ENCODE results near the gene DCTN3. TPM values are rescaled to one million over a fixed set of nuclear protein-coding genes. Genes with fewer than 3 reads are reported as not detected.

DCTN3 gene
- total and polyA plus RNA-seq, 2 donors (not counting 3 experiments of a cell fraction or from before 2014, with no cell fraction given): 91.0 to 170 TPM

GRCh38 chr9:34565856-34566255 lies 54.4 kb downstream of the DCTN3 start:
- no peak for FAIRE-seq
- no peaks in the 10 kb centered on the region for H3K79me2 ChIP-seq (ENCODE audit: control insufficient read depth, insufficient read depth, low read length)
- no peaks in the 10 kb centered on the region for H3K4me1 ChIP-seq (ENCODE audit: control insufficient read depth, extremely low read depth, insufficient read depth, low read length)
- no peak overlapping the region for H3K27ac ChIP-seq (ENCODE audit: insufficient read depth, low read depth, low read length)
- H3K4me3 ChIP-seq (replicated peaks in 1 of 3; ENCODE audit: insufficient read depth in 1 of 3, low read depth in 1 of 3, low read length in 3 of 3): no peak overlapping the region
- H3K4me2 ChIP-seq (ENCODE audit: insufficient read depth, low read length): no peak overlapping the region
- H3K9me1 ChIP-seq (replicated peaks; ENCODE audit: control insufficient read depth, extremely low read depth, insufficient read depth, low read length): no peaks in the 10 kb centered on the region
- no peak for DNase-seq (ENCODE audit: low read depth, low spot score)
- no peak overlapping the region for H2AFZ ChIP-seq (ENCODE audit: low read depth, low read length)
- intact Hi-C loops (cut with micrococcal nuclease): no loop called here
- dilution Hi-C loops (cut with MboI; ENCODE audit: extremely low pct_ligation_motif_present, low sequenced_read_pairs): no loop called here
- POLR2A ChIA-PET: no interaction called here
- CTCF ChIA-PET: interaction anchor here (1.1 to 1.6 kb wide), 2 partner anchors 18 to 26 kb away, joined by 3 to 5 read pairs; no protein-coding TSS in a partner anchor
- no peak overlapping the region for H3K9ac ChIP-seq (replicated peaks; ENCODE audit: extremely low read depth, insufficient read depth, low read length)
- no peaks in the 10 kb centered on the region for H3K9me3 ChIP-seq (replicated peaks; ENCODE audit: control insufficient read depth, insufficient read depth, low read length)
- H3K36me3 ChIP-seq (ENCODE audit: control insufficient read depth in 2 of 2, extremely low read depth in 1 of 2, insufficient read depth in 2 of 2, low read length in 2 of 2): no peaks in the 10 kb centered on the region
- BruUV-seq (replicated peaks): no TSS peak
- TF ChIP-seq FOS (IDR thresholded peaks at IDR 0.05; ENCODE audit: borderline replicate concordance, insufficient read depth, low read length) (no peak), EZH2 (IDR thresholded peaks at IDR 0.05; ENCODE audit: borderline replicate concordance, low read depth, low read length, severe bottlenecking) (no peak), POLR2A (IDR thresholded peaks at IDR 0.05; ENCODE audit: low read depth, low read length) (no peak), POLR2AphosphoS5 (IDR thresholded peaks at IDR 0.05; ENCODE audit: insufficient read depth, low read depth, low read length) (no peak), GATA2 (IDR thresholded peaks at IDR 0.05; ENCODE audit: insufficient read depth, insufficient read length, low read depth, low read length) (no peak), MYC (IDR thresholded peaks at IDR 0.05; ENCODE audit: low read depth, low read length) (no peak), JUN (IDR thresholded peaks at IDR 0.05; ENCODE audit: borderline replicate concordance, insufficient read depth, insufficient read length, low read depth) (no peak)
- TF ChIP-seq, protein P1, sequence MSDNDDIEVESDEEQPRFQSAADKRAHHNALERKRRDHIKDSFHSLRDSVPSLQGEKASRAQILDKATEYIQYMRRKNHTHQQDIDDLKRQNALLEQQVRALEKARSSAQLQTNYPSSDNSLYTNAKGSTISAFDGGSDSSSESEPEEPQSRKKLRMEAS (IDR thresholded peaks at IDR 0.05; ENCODE audit: insufficient read depth, insufficient read length): no peak
- TF ChIP-seq, protein P2, sequence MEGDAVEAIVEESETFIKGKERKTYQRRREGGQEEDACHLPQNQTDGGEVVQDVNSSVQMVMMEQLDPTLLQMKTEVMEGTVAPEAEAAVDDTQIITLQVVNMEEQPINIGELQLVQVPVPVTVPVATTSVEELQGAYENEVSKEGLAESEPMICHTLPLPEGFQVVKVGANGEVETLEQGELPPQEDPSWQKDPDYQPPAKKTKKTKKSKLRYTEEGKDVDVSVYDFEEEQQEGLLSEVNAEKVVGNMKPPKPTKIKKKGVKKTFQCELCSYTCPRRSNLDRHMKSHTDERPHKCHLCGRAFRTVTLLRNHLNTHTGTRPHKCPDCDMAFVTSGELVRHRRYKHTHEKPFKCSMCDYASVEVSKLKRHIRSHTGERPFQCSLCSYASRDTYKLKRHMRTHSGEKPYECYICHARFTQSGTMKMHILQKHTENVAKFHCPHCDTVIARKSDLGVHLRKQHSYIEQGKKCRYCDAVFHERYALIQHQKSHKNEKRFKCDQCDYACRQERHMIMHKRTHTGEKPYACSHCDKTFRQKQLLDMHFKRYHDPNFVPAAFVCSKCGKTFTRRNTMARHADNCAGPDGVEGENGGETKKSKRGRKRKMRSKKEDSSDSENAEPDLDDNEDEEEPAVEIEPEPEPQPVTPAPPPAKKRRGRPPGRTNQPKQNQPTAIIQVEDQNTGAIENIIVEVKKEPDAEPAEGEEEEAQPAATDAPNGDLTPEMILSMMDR (IDR thresholded peaks at IDR 0.05; ENCODE audit: extremely low read depth in 1 of 2, insufficient read depth in 1 of 2, low read depth in 1 of 2, low read length in 2 of 2): no peak
- H4K20me1 ChIP-seq (replicated peaks; ENCODE audit: control insufficient read depth, extremely low read depth, insufficient read depth, low read length): no peaks in the 10 kb centered on the region
- peaks cover 3 to 14% of the 10 kb centered on the region in 2 experiments for H3K27me3 ChIP-seq (ENCODE audit: control insufficient read depth in 2 of 2, insufficient read depth in 2 of 2, low read length in 2 of 2)
